SU-DHL-6 (cell line): Measurements from ENCODE around the gene PRELP.

Experiments used
- CTCF ChIP-seq: fragments of 200-600 bp; sonication (generic); IDR thresholded peaks from one replicate; pipeline ENCODE4 v1.5.1; 2017; ENCODE audit warnings: antibody characterized with exemption, mild to moderate bottlenecking, low read length, moderate library complexity; ENCODE audit not compliant: insufficient read depth, poor library complexity, severe bottlenecking
- EZH2phosphoT487 ChIP-seq: fragments of 200-600 bp; sonication (generic), shearing (Covaris generic); conservative IDR thresholded peaks from 2 replicates; pipeline ENCODE4 v1.6.1; 2018; ENCODE audit warnings: mild to moderate bottlenecking, antibody characterized with exemption, low read length, moderate library complexity, mixed read lengths

GRCh38 chr1:203503836-203504235 is 28.2 kb downstream of the PRELP start:
- TF ChIP-seq EZH2phosphoT487 (no peak), CTCF (no peak)
